LNCAP (cell line): ENCODE results near the gene PCDHB5.

Experiments
- TF ChIP-seq, protein P1 (sequence below): fragments of 450-650 bp; IDR thresholded peaks from 2 replicates; pipeline ENCODE4 v1.5.1; 2017; ENCODE audit warnings: mild to moderate bottlenecking

PCDHB5 gene

DNA sequence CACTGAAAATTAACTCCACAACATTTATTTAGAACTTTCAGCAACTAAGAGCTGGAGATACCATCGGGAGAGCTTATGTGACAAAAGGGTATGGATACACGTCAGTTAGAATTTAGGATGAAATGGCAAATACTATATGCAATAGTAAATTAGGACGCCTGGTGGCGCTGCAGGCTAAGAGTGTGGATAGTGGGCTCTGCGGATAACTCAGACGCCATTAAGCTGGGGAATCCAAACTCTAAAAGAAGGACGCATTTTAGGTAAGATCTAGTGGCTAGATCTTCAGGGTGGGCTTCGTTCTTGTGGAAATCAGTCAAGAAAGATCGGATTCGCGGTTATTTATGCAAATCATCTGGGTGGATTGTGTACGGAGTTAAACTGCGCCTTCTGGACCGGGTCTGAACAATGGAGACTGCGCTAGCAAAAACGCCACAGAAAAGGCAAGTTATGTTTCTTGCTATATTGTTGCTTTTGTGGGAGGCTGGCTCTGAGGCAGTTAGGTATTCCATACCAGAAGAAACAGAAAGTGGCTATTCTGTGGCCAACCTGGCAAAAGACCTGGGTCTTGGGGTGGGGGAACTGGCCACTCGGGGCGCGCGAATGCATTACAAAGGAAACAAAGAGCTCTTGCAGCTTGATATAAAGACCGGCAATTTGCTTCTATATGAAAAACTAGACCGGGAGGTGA, at the start of gene PCDHB5:
PCDHB5 (plus strand) TSS at position 177 of the 688 bp plus-strand sequence; CDS start at position 406, 229 bp downstream.
- TF ChIP-seq, protein P1, sequence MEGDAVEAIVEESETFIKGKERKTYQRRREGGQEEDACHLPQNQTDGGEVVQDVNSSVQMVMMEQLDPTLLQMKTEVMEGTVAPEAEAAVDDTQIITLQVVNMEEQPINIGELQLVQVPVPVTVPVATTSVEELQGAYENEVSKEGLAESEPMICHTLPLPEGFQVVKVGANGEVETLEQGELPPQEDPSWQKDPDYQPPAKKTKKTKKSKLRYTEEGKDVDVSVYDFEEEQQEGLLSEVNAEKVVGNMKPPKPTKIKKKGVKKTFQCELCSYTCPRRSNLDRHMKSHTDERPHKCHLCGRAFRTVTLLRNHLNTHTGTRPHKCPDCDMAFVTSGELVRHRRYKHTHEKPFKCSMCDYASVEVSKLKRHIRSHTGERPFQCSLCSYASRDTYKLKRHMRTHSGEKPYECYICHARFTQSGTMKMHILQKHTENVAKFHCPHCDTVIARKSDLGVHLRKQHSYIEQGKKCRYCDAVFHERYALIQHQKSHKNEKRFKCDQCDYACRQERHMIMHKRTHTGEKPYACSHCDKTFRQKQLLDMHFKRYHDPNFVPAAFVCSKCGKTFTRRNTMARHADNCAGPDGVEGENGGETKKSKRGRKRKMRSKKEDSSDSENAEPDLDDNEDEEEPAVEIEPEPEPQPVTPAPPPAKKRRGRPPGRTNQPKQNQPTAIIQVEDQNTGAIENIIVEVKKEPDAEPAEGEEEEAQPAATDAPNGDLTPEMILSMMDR: peak; percentile 76

GRCh38 chr5:141094481-141095262, 40.3 kb upstream of the PCDHB5 start, which contains the start of gene PCDHB2:
PCDHB2 (plus strand) TSS chr5:141094615; CDS start chr5:141094791, 176 bp downstream.
- TF ChIP-seq, protein P1: peak; percentile 61

- TF ChIP-seq, protein P1: no peak
Observed at GRCh38 chr5:141095263-141095641, 39.8 kb upstream of the PCDHB5 start.

- TF ChIP-seq, protein P1: peak; percentile 51
Observed at GRCh38 chr5:141100243-141100805, 34.7 kb upstream of the PCDHB5 start, which contains the start of gene PCDHB3. PCDHB3 (plus strand) TSS chr5:141100473; CDS start chr5:141100650, 177 bp downstream.

GRCh38 chr5:141101059-141101458, 33.9 kb upstream of the PCDHB5 start:
- TF ChIP-seq, protein P1: no peak

- TF ChIP-seq, protein P1: no peak
Observed at GRCh38 chr5:141105350-141105749, 29.7 kb upstream of the PCDHB5 start.

DNA sequence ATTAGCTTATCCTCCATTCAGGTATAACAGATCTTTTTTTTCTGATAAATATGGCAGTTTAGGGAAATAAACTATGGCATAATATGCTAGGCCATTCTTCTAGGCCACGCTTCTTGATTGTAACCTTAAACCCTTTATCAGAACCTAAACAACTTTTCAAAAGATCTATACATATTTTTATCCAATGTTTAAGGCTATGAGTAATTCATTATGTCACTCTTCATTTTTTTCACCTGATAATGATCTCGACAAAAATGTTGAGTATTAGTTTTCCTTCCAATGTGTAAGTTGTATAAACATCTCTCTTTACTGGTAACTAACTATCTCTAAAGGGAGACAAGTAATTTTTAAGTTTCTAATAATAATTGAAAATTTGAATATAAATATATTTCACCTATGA, 15.8 kb upstream of the PCDHB5 start:
- TF ChIP-seq, protein P1: no peak
